ENCODE measurements around the gene CALHM1. TPM values are rescaled to one million over a fixed set of nuclear protein-coding genes. Genes with fewer than 3 reads are reported as not detected.

CALHM1 gene
- total and polyA plus RNA-seq, 2 of the 8 experiments (the other 6 are each of a cell fraction or from before 2014, with no cell fraction given): 0.29 to 0.34 TPM

- TF ChIP-seq BRCA1 (IDR thresholded peaks at IDR 0.05; ENCODE audit: low read depth, low read length) (no peak), SP1 (IDR thresholded peaks at IDR 0.05; ENCODE audit: low read depth, low read length) (no peak), POLR2AphosphoS5 (IDR thresholded peaks at IDR 0.05; ENCODE audit: low read depth, low read length) (no peak), TAF7 (optimal IDR thresholded peaks at IDR 0.05; ENCODE audit: borderline replicate concordance, low read depth, low read length) (no peak)
Observed at GRCh38 chr10:103433858-103434257, 24.8 kb downstream of the CALHM1 start (continued).

Measured in H1 (cell line).